Endothelial cell of umbilical vein (primary cell): ENCODE data around the gene RAB8A. TPM values are rescaled to one million over a fixed set of nuclear protein-coding genes. Genes with fewer than 3 reads are reported as not detected.

Source experiments
- BruUV-seq: library from RNA; stranded (reverse); fragments of 400-500 nt; replicated peaks from 2 replicates; lab custom pipeline; 2021; lab: Mats Ljungman, UMichigan
- CTCF ChIA-PET: fragments of 300-600, 350-600 bp; sonication (Branson Sonifier 250); formaldehyde crosslinking; loops from one replicate; lab custom pipeline; 2021; ENCODE audit warnings: antibody characterized with exemption, inconsistent platforms; lab: Charles Lee
- POLR2A ChIA-PET: fragments of 300-600, 350-600 bp; sonication (Branson Sonifier 250); formaldehyde crosslinking; loops from one replicate; lab custom pipeline; 2021; ENCODE audit warnings: antibody characterized with exemption, inconsistent platforms; lab: Charles Lee
- DNase-seq: peaks from one replicate; pipeline ENCODE4 v3.0.0-alpha.2; 2011; ENCODE audit warnings: low read depth, low spot score
- FAIRE-seq: peaks from 2 replicates; lab custom pipeline; 2011; peaks lifted over from hg19 to GRCh38; lab: Jason Lieb, UNC
- H2AFZ ChIP-seq: 2 replicates; pipeline ENCODE4 v1.6.0; 2012; ENCODE audit warnings: low read depth, low read length, control low read depth, inconsistent platforms
- H3K27ac ChIP-seq: 2 replicates; pipeline ENCODE4 v1.5.1; 2011; ENCODE audit warnings: low read depth, mild to moderate bottlenecking, control low read depth, low read length, moderate library complexity; ENCODE audit not compliant: insufficient read depth
- H3K27me3 ChIP-seq, 2 experiments: 2 replicates each; pipeline versions ENCODE4 v1.6.0 to v1.6.1; 2011; ENCODE audit warnings: low read length in 2 of 2, mixed read lengths in 1 of 2; ENCODE audit not compliant: control insufficient read depth in 2 of 2, insufficient read depth in 2 of 2
- H3K36me3 ChIP-seq, 2 experiments: 2 replicates in 1 of 2; 3 replicates in 1 of 2; pipeline ENCODE4 v1.5.1; 2011; ENCODE audit warnings: low read length in 2 of 2, mild to moderate bottlenecking in 1 of 2, moderate library complexity in 1 of 2; ENCODE audit not compliant: control insufficient read depth in 2 of 2, insufficient read depth in 2 of 2; ENCODE audit errors: extremely low read depth in 1 of 2
- H3K4me1 ChIP-seq: 3 replicates; pipeline ENCODE4 v1.5.1; 2011; ENCODE audit warnings: mild to moderate bottlenecking, low read length; ENCODE audit not compliant: control insufficient read depth, insufficient read depth; ENCODE audit errors: extremely low read depth
- H3K4me2 ChIP-seq: 2 replicates; pipeline ENCODE4 v1.6.1; 2011; ENCODE audit warnings: low read length, control low read depth, mixed read lengths; ENCODE audit not compliant: insufficient read depth
- H3K4me3 ChIP-seq, 3 experiments: fragments of 200-600 bp in 1 of 3; sonication (generic), shearing (Covaris generic) in 1 of 3; replicated peaks in 1 of 3; 2 replicates each; pipeline ENCODE4 v1.5.1; 2011 to 2016; ENCODE audit warnings: control low read depth in 3 of 3, low read length in 3 of 3, mild to moderate bottlenecking in 2 of 3, inconsistent platforms in 1 of 3, low read depth in 1 of 3, moderate library complexity in 1 of 3; ENCODE audit not compliant: insufficient read depth in 1 of 3
- H3K79me2 ChIP-seq: 2 replicates; pipeline ENCODE4 v1.6.0; 2012; ENCODE audit warnings: low read length, inconsistent platforms; ENCODE audit not compliant: control insufficient read depth, insufficient read depth
- H3K9ac ChIP-seq: replicated peaks from 2 replicates; pipeline ENCODE3; 2011; ENCODE audit warnings: low read length, control low read depth; ENCODE audit not compliant: insufficient read depth; ENCODE audit errors: extremely low read depth
- H3K9me1 ChIP-seq: replicated peaks from 3 replicates; pipeline ENCODE4 v1.6.0; 2011; ENCODE audit warnings: mild to moderate bottlenecking, low read length; ENCODE audit not compliant: control insufficient read depth, insufficient read depth; ENCODE audit errors: extremely low read depth
- H3K9me3 ChIP-seq: replicated peaks from 2 replicates; pipeline ENCODE4 v1.5.1; 2012; ENCODE audit warnings: low read length, inconsistent platforms; ENCODE audit not compliant: control insufficient read depth, insufficient read depth
- H4K20me1 ChIP-seq: replicated peaks from 2 replicates; pipeline ENCODE3; 2011; ENCODE audit warnings: mild to moderate bottlenecking, low read length; ENCODE audit not compliant: control insufficient read depth, insufficient read depth; ENCODE audit errors: extremely low read depth
- CTCF ChIP-seq, 2 donors: IDR thresholded peaks; 1 replicate in 1 of 2; 2 replicates in 1 of 2; pipeline ENCODE4 v1.5.1; 2011; ENCODE audit warnings: low read length in 2 of 2, mild to moderate bottlenecking in 2 of 2, moderate library complexity in 2 of 2, control low read depth in 1 of 2, inconsistent platforms in 1 of 2, low read depth in 1 of 2; ENCODE audit not compliant: insufficient read depth in 1 of 2; ENCODE audit errors: extremely low read depth in 1 of 2
- EZH2 ChIP-seq: IDR thresholded peaks from 2 replicates; pipeline ENCODE4 v1.6.1; 2012; ENCODE audit warnings: borderline replicate concordance, low read depth, mild to moderate bottlenecking, moderate library complexity, low read length, inconsistent platforms; ENCODE audit not compliant: severe bottlenecking
- FOS ChIP-seq: IDR thresholded peaks from 2 replicates; pipeline ENCODE4 v1.6.1; 2011; ENCODE audit warnings: mild to moderate bottlenecking, low read length, moderate library complexity, borderline replicate concordance; ENCODE audit not compliant: insufficient read depth
- GATA2 ChIP-seq: IDR thresholded peaks from 2 replicates; pipeline ENCODE4 v1.7.0; 2011; ENCODE audit warnings: low read depth, mild to moderate bottlenecking, moderate library complexity, mixed read lengths, low read length; ENCODE audit not compliant: insufficient read length, insufficient read depth
- JUN ChIP-seq: IDR thresholded peaks from 2 replicates; pipeline ENCODE4 v1.6.1; 2011; ENCODE audit warnings: borderline replicate concordance, low read depth; ENCODE audit not compliant: insufficient read length, insufficient read depth
- MYC ChIP-seq: IDR thresholded peaks from one replicate; pipeline ENCODE4 v1.6.1; 2011; ENCODE audit warnings: mild to moderate bottlenecking, low read depth, low read length
- POLR2A ChIP-seq: IDR thresholded peaks from 2 replicates; pipeline ENCODE4 v1.6.1; 2012; ENCODE audit warnings: low read depth, mild to moderate bottlenecking, control low read depth, low read length
- POLR2AphosphoS5 ChIP-seq: IDR thresholded peaks from 2 replicates; pipeline ENCODE4 v1.6.1; 2012; ENCODE audit warnings: low read depth, mild to moderate bottlenecking, control low read depth, low read length, moderate library complexity; ENCODE audit not compliant: insufficient read depth
- dilution Hi-C: fragments of 300-500 bp; cut with MboI; formaldehyde crosslinking; loops from one replicate; pipeline ENCODE4 v1.15.0; 2019; ENCODE audit warnings: low sequenced_read_pairs; ENCODE audit not compliant: extremely low pct_ligation_motif_present
- intact Hi-C: fragments of 100-400 bp; cut with micrococcal nuclease; formaldehyde crosslinking; loops from one replicate; pipeline ENCODE4 v1.10.0; 2022
- polyA plus RNA-seq, 4 experiments: library from polyadenylated mRNA; depleted of rRNA in 3 of 4; stranded (reverse) in 3 of 4; unstranded in 1 of 4; fragments of >200 nt; gene quantifications; 2 replicates each; pipeline versions ENCODE4 v1.2.1 to v1.2.3, GENCODE V29; 2011 to 2012; ENCODE audit warnings: missing spikeins in 1 of 4
- total RNA-seq: library from RNA; stranded (reverse); gene quantifications from 2 replicates; pipeline ENCODE4 v1.2.3, GENCODE V29; 2021
- TF ChIP-seq, protein P1 (sequence below): IDR thresholded peaks from 2 replicates; pipeline ENCODE4 v1.6.1; 2011; ENCODE audit not compliant: insufficient read depth, insufficient read length

Gene RAB8A
- total and polyA plus RNA-seq, 2 donors (not counting 3 experiments of a cell fraction or from before 2014, with no cell fraction given), result 81.5 to 107 TPM

DNA sequence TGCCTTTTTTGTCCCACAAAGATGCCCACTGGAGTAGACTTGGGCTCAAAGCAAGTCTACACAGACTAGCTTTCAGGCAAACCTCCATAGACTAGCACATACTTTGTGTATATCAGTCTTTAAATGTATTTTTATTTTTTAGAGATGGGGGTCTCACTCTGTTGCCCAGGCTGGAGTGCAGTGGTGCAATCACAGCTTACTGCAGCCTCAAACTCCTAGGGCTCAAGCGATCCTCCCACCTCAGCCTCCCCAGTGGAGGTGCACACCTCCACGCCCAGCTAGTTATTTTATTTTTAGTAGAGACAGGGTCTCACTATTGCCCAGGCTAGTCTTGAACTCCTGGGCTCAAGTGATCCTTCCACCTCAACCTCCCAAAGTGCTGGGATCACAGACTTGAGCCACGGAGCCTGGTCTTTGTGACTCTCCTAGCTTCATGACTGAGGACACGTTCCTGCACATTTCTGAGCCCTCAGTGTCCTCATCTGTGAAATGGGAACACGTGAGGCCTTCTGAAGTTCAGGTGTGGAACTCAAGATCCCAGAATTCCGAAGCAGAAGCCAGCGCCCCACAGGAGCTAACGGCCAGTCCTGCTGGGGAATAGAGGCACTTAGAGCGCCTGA lies 40.5 kb upstream of the RAB8A start:
- H3K79me2 ChIP-seq, result peaks cover 31% of the 10 kb centered on the region
- no peaks in the 10 kb centered on the region for H4K20me1 ChIP-seq
- peak overlapping the region; percentile 86 for H3K27ac ChIP-seq
- no peak overlapping the region for H3K4me3 ChIP-seq
- H2AFZ ChIP-seq, result no peak overlapping the region
- peaks cover 54% of the 10 kb centered on the region for H3K4me1 ChIP-seq
- DNase-seq (no peak), FAIRE-seq (no peak)
- intact Hi-C loops, result loop anchor here (2.0 to 10.0 kb wide), 2 partner anchors 114 to 254 kb away; partner anchors contain the start of genes FAM32A and KLF2
- no peaks in the 10 kb centered on the region for H3K9me3 ChIP-seq
- no peaks in the 10 kb centered on the region for H3K9me1 ChIP-seq
- no peak for TF ChIP-seq CTCF (IDR thresholded peaks at IDR 0.05; ENCODE audit: extremely low read depth in 1 of 2, insufficient read depth in 1 of 2, low read depth in 1 of 2, low read length in 2 of 2)
- TF ChIP-seq, protein P1, sequence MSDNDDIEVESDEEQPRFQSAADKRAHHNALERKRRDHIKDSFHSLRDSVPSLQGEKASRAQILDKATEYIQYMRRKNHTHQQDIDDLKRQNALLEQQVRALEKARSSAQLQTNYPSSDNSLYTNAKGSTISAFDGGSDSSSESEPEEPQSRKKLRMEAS, result no peak
- TF ChIP-seq POLR2AphosphoS5, result no peak
- TF ChIP-seq GATA2, result no peak
- no peak for TF ChIP-seq JUN
- no peak for TF ChIP-seq MYC
- no peak for TF ChIP-seq POLR2A
- no peak for TF ChIP-seq EZH2
- no peak for TF ChIP-seq FOS
- H3K4me2 ChIP-seq, result peak overlapping the region; percentile 3
- BruUV-seq, result TSS peak; percentile 2
- H3K36me3 ChIP-seq, result no peaks in the 10 kb centered on the region
- no peaks in the 10 kb centered on the region for H3K27me3 ChIP-seq
- dilution Hi-C loops, result no loop called here
- CTCF ChIA-PET, result interaction anchor here (0.9 to 3.2 kb wide), 7 partner anchors 8 to 114 kb away, joined by 3 to 24 read pairs (median 4); partner anchors contain the start of gene FAM32A
- peak overlapping the region; percentile 7 for H3K9ac ChIP-seq
- POLR2A ChIA-PET, result interaction anchor here (0.8 kb wide), 1 partner anchor 10 kb away, joined by 4 read pairs; no protein-coding TSS in a partner anchor
